Activated CD4-positive, CD25-positive, alpha-beta regulatory T cell treated with anti-CD3 and anti-CD28 coated beads, Interleukin-2, amount 50 U/mL, for 24 hours (primary cell): Measurements from ENCODE around the gene WHRN.

Experiments
- ATAC-seq, 2 donors: fragments of 150-1000 bp; cut with Tn5 transposase; one replicate each; pipeline ENCODE4 v1.10.0; 2021; ENCODE audit warnings: mild to moderate bottlenecking in 1 of 2, moderate library complexity in 1 of 2

Gene WHRN

DNA sequence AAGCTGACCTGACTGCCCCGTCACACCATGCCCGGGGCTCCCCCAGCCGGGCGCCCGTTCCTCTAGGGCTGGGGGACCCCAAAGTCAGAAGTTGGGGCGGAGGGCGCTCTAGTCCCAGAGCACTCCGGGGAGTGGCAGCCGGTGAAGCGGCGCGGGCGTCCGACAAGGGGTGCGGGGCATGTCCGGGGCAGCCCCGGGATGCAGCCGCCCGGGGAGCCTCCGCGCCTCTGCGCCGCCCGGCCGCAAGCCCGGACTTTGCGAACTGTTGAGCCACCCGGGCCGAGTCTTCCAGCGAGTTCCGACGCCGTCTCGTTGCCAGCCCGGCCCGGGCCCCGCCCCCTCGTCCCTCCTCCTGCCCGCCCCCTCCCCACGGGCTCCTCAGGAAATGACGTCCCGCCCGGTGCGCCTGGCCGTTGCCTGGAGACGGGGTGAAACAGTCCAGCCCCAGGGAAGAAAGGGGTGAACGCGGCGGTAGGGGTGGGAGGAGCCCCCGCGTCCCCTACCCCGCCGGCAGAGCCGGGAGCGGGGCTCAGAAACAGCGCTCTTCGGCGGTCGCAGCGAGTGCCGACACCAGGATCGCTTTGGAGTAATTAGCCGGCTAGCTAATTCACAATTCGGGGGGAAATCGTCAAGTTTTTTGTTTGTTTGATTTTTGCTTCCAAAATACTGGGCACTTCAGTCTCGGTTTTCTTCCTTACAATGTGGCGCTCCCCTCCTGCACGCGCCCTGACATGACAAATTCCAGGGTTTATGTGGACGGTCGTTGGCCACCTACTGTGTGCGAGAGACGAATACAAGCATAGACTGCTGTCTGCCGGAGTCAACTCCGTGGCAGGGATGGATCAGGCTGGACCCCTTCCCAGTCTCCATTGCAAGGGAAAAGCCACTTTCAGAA is at the start of gene WHRN:
TSS of gene WHRN (minus strand) at position 287 of the 895 bp plus-strand sequence. CDS start 672 bp downstream, outside the sequence.
- ATAC-seq: peak; percentile 84

DNA sequence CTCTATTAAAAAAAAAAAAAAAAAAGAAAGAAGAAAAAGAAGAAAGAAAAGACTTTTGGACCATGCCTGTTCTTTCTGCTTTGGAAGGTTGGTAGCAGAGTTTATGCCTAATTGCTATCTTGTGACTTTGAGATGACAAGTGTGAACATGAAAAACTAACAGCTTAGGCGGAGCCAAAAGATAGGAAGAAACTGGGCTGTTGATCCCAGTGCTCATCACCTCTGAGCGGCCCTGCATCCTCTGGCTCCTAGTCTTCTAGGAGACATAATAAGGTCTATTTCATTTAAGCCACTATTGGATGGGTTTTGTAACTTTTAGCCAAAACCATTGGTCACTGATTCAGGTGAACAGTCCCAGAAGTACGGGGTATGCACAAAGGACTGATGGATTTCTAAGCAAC is 47.9 kb upstream of the WHRN start:
- ATAC-seq: no peak

DNA sequence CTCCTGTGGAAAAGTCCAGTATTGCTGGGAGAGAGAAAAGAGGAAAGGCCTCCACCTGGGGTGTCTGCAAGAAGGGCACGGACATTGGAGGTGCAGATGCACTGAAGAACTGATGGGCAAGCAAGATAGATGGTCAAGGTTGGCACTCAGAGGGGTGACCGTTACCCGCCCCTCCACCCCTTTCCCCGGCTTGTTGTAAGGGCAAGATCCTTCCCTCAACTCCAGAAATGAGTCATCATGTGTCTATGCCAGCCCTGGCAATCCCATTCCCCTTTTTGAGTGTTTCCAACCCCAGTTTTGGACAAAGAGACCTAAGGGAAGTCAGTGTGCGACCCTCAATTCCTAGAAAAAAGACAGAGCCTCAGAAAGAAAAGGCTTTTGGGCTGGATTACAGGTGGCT is 47.4 kb upstream of the WHRN start:
- ATAC-seq: no peak

DNA sequence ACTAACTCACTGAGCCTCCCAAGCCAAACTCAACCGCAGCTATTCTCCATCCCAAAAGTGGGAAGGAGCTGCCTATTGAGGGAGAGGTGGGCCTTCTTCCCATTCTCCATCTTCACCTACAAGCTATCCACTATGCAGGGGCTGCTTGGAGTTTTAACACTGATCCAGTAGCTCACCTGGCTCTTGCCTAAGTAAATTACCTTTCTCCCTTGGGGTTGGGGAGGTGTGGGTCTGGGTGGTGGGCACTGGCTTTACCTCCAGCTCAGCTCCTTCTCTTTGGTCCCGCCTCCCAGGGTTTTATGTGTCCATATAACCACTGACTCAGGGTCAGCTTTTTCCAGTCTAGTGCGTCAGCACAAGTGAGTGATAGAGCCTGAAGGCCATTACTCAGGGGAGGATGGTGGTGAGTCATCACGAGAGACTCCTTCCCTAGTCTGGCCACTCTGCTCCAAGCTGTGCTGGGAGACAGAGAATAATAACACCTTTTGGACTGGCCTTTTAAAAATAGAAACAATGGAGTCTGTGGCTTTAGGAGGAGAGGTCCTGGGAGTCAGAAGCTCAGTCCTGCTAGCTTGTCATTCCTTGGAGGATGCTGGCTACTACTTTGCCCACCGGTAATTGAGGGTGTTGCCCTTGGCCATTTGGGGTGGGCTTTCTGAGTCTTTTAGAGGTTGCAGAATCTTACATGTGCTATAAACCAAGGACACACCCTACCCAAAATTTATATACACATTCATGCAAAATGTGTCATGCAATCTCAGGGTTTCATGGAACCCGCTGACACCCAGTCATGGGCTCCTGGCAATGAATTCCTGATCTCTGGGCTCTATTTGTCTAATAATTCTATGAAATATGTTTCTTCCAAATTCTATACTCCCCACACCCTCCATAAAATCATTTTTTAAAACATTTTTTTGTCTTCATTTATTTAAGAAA is 46.7 kb upstream of the WHRN start:
- ATAC-seq: no peak

DNA sequence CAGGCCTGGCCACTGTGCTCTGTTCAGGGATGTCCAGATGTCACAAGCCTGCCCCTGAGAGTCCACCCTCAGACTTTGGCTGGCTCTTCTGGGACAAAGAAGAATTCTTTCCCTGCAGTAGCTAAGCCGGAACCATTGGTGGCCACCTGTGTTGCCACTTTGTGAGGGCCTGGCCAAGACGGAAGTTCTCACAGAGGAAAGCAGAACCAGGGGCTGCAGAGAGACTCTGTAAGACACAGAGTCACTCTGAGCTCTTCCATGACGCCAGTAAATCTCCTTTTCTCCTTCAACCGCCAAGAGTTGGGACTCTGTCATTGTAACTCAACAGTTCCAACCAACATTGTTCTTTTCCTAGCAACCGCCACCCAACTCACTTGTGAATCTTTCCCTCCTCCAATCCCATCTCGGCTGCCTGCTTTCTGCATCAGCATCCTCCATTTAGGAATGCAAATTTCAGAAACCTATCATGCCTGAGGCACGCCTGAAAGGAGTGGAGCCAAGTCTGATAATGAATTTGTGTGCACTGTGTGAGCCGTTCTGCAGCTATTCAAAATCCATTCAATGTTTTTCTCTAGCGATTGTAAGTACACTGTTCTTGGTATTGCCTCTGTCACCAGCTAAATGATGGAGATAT is 44.5 kb upstream of the WHRN start:
- ATAC-seq: no peak

DNA sequence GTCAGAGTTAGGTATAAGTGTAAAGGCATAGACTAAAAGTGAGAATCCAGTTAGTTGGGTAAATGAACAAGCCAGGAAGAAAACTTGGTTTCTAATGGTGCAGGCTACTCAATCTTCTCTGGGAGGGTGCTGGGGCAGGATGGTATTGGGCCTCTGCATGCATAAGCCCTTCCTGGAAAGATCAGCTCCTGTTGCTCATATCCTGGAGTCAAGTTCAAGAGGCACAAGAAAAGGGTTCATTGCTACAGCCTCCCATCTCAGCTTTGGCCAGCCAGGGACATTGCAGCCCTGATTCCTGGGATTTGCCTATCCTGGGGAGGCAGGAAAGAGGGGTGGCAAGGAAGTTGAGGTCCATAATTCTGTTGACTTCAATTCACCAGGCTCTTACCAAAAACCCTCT is 41.6 kb upstream of the WHRN start:
- ATAC-seq: no peak

DNA sequence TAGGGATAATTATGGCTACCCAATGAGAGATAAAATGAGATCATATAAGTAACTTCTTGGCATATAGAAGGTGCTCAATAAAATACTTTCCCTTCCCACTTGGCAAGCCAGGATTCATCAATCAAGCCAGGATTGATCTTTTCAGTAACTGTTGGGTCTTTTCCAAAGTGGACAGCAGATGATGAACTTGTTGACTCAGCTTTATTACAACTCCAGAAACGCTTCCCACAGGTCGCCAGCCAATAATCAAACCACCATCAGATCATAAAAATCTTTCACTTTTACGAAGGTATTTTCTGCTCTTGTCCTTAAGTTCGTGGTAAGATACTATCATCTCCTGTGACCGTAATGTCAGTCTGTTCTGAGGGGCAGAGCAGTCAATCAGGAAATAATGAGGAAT is 39.8 kb upstream of the WHRN start:
- ATAC-seq: no peak

DNA sequence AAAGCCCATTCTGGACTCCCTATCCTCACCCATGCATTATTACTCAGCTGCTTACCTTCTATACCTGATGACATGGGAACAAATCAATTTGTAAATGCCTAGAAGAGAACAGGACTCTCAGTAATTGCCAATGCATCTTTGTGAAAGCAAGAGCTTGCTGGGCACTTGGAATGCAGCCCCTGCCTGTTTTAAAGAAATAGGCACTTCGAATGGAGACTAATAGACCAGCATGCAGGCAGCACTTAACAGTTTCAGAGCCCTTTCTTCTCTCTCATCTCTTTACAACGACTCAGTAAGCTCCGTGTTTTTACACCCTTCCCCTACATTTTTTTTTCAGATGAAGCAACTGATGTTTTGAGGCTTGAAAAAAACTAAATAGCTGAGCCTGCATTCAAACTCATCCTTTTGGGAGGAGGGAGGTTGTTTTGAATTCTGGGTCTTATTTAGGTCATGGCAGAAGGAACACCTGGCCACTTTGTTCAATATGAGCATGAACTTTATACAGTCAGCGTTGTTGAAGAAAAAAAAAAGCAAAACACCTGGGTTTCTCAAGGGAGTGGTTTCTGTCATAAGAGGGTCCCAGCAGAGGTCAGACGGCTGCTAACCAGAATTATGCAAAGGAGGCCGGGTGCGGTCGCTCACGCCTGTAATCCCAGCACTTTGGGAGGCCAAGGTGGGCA is 34.6 kb upstream of the WHRN start:
- no peak for ATAC-seq

DNA sequence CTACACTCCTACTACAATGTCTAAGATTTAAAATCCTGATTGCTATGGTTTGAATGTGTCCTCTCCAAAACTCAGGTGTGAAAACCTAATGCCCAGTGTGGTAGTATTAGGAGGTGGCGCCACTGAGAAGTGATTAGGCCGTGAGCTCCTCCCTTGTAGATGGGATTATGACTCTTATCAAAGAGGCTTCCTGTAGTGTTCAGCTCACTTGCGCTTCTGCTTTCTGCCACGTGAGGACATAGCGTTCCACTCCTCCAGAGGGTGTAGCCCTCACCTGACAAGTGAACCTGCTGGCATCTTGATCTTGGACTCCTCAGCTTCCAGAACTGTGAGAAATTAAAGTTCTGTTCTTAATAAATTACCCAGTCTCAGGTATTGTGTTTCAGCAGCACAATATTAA is 33.0 kb upstream of the WHRN start:
- ATAC-seq: peak; percentile 76 to 81

DNA sequence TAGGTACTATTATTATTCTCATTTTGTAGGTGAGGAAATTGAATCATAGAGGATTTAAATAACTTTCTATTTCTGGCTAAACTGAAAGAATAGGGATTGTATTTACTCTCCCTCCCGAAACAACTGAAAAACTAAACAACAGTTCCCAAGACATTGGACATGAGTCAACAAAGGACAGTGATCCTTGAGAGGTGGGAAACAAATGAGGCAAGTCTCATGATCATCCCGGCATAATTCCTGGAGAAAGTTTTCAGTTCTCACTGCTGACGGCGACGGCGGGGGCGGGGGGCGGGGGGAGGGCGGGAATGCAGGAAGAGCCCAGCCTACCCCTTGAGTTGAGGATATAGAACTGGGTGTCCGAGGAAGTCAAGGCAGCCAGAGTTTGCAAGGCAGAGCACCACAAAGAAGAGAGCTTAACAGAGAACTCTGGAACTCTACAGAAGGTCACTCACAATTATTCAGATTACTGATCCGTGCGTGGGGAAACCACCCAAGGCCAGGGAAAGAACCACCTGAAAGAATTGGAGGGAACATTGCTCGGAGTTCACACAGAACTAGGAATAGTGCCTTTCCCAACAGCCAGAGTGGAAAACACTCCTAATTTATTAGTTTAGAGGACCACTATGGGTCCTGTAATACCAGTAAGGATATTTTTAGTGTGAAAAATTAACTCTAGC is 27.4 kb upstream of the WHRN start:
- no peak for ATAC-seq

DNA sequence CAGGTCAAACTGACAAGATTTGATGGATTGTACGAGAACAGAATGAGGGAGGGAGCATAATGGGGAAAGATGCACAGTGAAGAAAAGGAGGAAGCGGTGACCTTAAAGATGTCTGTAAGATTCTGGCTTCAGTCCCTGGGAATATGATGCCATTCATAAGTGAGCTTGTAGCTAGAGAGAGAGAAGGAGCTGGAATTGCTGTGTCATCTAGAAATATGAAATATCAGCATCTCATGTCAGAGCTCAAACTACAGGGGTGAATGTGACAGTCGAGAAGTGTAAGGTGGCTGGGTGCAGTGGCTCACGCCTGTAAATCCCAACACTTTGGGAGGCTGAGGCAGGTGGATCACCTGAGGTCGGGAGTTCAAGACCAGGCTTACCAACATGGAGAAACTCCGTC is 24.0 kb upstream of the WHRN start:
- no peak for ATAC-seq

DNA sequence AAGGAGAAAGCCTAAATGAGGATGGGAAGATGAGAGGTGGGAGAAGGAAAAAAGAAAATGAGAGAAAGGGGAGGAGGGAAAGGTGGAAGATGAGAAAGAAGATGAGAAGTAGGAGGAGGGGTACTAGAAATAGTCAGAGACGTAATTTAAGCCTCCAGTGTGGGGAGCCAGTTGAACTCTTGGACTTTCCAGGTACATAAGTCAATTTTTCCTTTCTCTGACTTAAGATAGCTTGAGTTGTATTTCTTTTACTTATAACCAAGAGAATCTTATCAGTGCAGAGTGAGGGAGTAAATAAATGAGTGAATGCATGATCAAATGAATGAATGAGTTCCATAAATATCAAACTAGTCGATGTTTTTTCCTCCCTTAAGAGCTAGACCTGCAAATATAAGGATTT is 21.5 kb upstream of the WHRN start:
- ATAC-seq: no peak

DNA sequence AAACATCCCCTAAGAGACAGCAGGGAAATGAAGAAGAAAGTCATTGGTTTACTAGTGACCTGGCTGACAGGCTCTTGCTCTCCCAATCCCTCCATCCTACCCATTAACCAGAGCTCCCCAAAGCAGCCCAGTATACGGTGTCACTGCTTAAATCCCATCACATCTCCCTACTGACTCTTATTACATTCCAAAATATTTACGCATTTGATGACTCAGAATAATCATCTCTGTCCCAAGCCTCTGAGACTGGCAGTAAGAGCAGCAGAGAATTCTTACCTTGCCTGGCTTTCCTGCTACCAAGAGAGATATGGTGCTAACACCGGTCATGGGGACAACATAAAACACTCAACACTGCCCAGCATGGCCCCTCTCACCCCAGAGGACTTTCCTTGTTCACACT is 20.2 kb upstream of the WHRN start:
- no peak for ATAC-seq

DNA sequence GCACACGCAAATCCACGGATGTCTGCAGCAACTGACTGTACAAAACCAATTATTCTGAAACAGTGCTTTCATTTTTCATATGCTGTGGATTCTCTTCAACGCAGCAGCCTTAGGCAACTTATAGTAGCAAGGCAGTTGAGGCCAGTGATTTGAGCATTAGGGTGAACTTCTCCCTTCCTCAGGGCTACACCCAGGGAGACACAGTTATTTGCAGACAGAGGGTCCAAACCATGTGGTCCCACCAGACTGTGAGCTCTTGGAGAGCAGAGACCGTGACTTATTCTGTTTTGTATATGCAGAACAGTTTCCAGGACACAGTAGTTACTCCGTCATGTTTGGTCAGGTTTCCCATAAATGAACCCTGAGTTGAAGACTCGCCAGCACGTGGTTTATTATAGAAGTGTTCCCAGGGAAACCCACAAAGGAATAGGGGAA is 19.0 kb upstream of the WHRN start:
- ATAC-seq: no peak

DNA sequence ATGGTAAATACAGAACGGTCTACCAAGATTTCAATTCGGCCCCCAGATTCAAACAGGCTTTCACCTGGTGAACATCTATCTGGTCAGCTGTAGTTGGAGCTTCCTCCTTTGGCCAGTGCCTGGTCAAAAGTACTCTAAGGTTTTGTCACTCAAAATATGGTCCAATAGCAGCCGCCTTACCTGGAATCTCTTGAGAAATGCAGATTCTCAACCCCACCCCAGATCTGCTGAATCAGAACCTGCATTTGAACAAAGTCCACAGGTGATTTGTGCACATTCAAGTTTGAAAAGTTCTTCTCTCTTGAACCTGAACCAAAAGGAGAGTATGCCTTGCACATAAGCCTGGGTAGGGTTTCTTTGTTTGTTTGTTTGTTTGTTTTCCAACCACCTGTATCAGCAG is 17.6 kb upstream of the WHRN start:
- no peak for ATAC-seq

DNA sequence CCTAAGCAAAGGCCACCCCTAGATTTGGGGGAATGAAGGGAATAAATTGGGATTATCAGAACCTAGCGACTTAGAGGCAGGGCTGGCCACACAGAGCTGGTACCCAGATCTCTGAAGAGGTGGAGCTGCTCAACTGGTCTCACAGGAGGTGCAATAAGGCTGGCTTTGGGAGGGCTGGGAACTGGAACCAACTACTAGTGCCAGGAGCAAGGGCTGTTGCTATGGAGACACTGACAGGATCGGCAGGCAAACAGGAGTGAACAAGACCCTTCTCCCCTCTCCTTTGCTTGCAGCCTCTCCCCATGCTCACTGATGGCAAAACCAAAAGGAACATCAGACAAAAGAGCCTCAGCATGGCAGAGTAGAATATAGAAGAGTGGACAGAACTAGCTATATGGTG is 17.0 kb upstream of the WHRN start:
- ATAC-seq: no peak

DNA sequence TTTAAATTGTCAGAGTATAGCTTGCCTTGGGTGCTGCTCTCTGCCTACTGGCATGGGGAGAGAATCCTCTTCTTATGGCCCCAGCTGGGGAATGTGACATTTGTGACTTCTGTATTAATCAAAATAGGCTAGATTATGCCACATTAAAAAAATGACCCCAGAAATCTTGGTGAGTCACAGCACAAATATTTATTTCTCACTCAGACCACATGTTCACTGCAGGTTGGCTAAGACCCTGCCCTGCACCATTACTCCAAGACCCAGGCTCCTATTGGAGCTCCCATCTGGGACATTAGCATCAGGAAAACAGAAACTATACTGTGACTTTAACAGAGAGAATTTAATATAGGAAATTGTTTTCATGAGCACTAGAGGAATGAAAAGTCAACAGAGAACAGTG is 16.6 kb upstream of the WHRN start:
- ATAC-seq: no peak

DNA sequence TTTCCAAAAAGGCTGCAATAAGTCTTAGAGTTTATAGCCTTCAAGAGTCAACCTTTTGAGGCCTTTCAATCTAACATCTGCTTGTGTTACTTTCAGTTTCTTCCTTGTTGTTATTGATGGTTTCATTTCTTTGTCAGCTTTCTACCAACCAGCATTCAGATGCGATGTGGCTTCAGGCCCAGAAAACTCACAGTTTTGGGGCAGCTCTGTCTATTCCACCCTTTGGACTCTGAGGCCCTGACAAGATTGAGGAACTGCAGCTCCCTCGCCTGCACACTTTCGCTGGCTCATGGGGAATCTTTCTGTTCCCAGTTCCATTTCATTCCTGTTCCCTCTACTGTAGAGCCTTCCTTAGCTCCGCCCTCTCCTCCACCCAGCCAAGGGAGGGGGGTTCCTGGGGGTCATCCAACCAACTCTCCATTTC is 13.3 kb upstream of the WHRN start:
- peak in 1 of 2 donors; percentile 24 for ATAC-seq

DNA sequence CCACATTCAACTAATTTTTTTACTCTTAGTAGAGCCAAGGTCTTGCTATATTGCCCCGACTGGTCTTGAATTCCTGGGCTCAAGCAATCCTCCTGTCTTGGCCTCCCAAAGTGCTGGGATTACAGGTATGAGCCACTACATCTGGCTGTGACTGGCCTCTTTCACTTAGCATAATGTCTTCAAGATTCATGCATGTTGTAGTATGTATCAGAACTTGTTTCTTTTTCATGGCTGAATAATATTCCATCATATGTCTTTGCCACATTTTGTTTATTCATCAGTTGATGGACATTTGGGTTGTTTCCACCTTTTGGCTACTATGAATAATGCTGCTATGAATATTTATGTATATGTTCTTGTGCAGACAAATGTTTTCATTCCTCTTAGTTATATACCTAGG is 12.8 kb upstream of the WHRN start:
- ATAC-seq: no peak

DNA sequence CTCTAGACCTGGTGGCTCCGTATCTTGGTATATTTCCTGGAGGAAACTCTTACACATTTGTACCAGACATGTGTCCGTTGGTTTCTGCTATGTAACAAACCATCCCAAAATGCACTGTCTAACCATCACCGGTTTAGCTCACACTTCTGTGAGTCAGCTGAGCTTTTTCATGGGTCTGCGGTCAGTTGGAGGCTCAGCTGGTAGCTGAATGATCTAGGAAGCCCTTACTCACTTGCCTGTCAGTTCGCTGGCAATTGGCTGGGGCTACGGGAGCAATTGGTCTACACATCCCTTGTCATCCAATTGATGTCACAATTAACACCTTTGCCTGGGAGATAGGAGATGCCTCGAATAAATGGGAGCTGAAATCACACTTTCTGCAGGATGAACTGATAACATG is 11.6 kb upstream of the WHRN start:
- no peak for ATAC-seq

DNA sequence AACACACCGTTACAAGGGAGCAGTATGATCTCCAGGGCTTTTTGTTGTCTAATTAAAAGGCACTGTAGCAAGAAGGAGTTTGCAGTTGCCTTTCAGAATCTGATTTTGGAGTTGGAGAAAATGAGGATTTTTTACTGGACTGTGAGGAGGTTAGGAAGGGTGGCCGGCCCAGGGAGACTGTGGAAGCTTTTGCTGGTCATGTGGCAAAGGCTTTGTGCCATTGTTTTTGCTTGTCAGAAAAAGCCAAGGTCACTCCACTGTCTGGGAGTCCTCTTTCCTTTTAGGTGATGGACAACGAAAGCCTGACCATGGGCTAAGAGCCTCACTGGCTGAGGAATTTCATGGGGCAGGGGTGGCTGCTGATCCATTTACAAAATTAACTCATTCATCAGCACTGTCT is 10.3 kb upstream of the WHRN start:
- ATAC-seq: no peak

DNA sequence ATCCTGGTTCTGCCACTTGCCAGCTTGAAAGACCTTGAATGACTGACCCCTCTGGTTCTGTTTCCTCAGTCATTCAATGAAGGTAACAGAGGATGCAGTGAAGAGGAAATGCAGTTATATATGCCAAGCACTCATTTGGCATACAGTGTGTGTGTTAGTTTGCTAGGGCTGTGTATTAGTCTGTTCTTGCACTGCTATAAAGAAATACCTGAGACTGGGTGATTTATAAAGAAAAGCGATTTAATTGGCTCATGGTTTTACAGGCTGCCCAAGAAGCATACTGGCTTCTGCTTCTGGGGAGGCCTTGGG is 8.6 kb upstream of the WHRN start:
- no peak for ATAC-seq
